H1 (cell line): ENCODE data around the gene KIAA1671. TPM values are rescaled to one million over a fixed set of nuclear protein-coding genes. Genes with fewer than 3 reads are reported as not detected.

Experiments
- CTCF ChIA-PET: fragments of 300-600 bp; sonication (Branson Sonifier 250); formaldehyde crosslinking; loops from one replicate; lab custom pipeline; 2021; ENCODE audit not compliant: partially characterized antibody; lab: Charles Lee
- POLR2A ChIA-PET: fragments of 300-600 bp; sonication (Branson Sonifier 250); formaldehyde crosslinking; loops from one replicate; lab custom pipeline; 2021; ENCODE audit warnings: inconsistent platforms; ENCODE audit not compliant: partially characterized antibody; lab: Charles Lee
- DNase-seq, 2 experiments: peaks; one replicate each; pipeline versions ENCODE4 v3.0.0 to v3.0.0-alpha.2; 2010 to 2022; ENCODE audit warnings: low spot score in 2 of 2, low read depth in 1 of 2, mixed read lengths in 1 of 2
- FAIRE-seq: peaks from 2 replicates; lab custom pipeline; 2011; peaks lifted over from hg19 to GRCh38; lab: Jason Lieb, UNC
- H2AFZ ChIP-seq: 2 replicates; pipeline ENCODE4 v1.8.1; 2012; ENCODE audit warnings: low read length, inconsistent platforms
- H2AK5ac ChIP-seq: 2 replicates; pipeline ENCODE4 v1.6.1; 2013; ENCODE audit warnings: low read depth, low read length
- H2BK120ac ChIP-seq: replicated peaks from 2 replicates; pipeline ENCODE3; 2013; ENCODE audit warnings: low read depth, low read length, inconsistent platforms
- H2BK12ac ChIP-seq: 2 replicates; pipeline ENCODE4 v1.6.1; 2013; ENCODE audit warnings: low read depth, low read length
- H2BK15ac ChIP-seq: 2 replicates; pipeline ENCODE4 v1.6.1; 2013; ENCODE audit warnings: low read length
- H2BK20ac ChIP-seq: 2 replicates; pipeline ENCODE4 v1.6.1; 2013; ENCODE audit warnings: low read length
- H2BK5ac ChIP-seq: 2 replicates; pipeline ENCODE4 v1.6.1; 2013; ENCODE audit warnings: low read depth, low read length
- H3K14ac ChIP-seq: 2 replicates; pipeline ENCODE4 v1.6.1; 2013; ENCODE audit warnings: inconsistent platforms; ENCODE audit not compliant: insufficient read length
- H3K18ac ChIP-seq: 2 replicates; pipeline ENCODE4 v1.6.1; 2013; ENCODE audit warnings: low read length; ENCODE audit errors: extremely low read depth
- H3K23ac ChIP-seq: 2 replicates; pipeline ENCODE4 v1.6.1; 2013; ENCODE audit warnings: inconsistent platforms; ENCODE audit not compliant: insufficient read length
- H3K23me2 ChIP-seq: 2 replicates; pipeline ENCODE4 v1.6.1; 2013; ENCODE audit warnings: low read depth, low read length
- H3K27ac ChIP-seq: 2 replicates; pipeline ENCODE4 v1.6.1; 2011; ENCODE audit warnings: low read depth, low read length, inconsistent platforms
- H3K27me3 ChIP-seq, 4 experiments: replicated peaks in 1 of 4; 1 replicate in 1 of 4; 2 replicates in 3 of 4; pipeline versions ENCODE4 v1.6.1 to v1.8.1; 2011 to 2013; ENCODE audit warnings: low read length in 3 of 4, mild to moderate bottlenecking in 3 of 4, inconsistent platforms in 2 of 4, mixed read lengths in 2 of 4, moderate library complexity in 1 of 4; ENCODE audit not compliant: control insufficient read depth in 3 of 4, insufficient read depth in 3 of 4; ENCODE audit errors: extremely low read depth in 1 of 4
- H3K36me3 ChIP-seq, 4 experiments: 2 replicates each; pipeline versions ENCODE4 v1.6.1 to v1.8.1; 2011 to 2013; ENCODE audit warnings: mild to moderate bottlenecking in 4 of 4, low read length in 3 of 4, moderate library complexity in 2 of 4, control low read depth in 1 of 4, inconsistent platforms in 1 of 4; ENCODE audit not compliant: insufficient read depth in 4 of 4, control insufficient read depth in 2 of 4
- H3K4ac ChIP-seq: replicated peaks from 2 replicates; pipeline ENCODE3; 2013; ENCODE audit warnings: low read length, low read depth, mixed read lengths, inconsistent platforms; ENCODE audit not compliant: insufficient read length
- H3K4me1 ChIP-seq, 4 experiments: replicated peaks in 1 of 4; 1 replicate in 1 of 4; 2 replicates in 3 of 4; pipeline versions ENCODE4 v1.6.1 to v1.8.1; 2011 to 2013; ENCODE audit warnings: low read length in 3 of 4, inconsistent platforms in 2 of 4, mixed read lengths in 1 of 4; ENCODE audit not compliant: insufficient read depth in 4 of 4, control insufficient read depth in 3 of 4
- H3K4me2 ChIP-seq, 2 experiments: 2 replicates each; pipeline versions ENCODE4 v1.6.1 to v1.8.1; 2011 to 2013; ENCODE audit warnings: low read depth in 2 of 2, low read length in 2 of 2, control low read depth in 1 of 2, inconsistent platforms in 1 of 2, mild to moderate bottlenecking in 1 of 2; ENCODE audit not compliant: insufficient read depth in 1 of 2
- H3K4me3 ChIP-seq, 4 experiments: fragments of 200-600, 300-600 bp in 1 of 4; sonication (generic), shearing (Covaris generic), sonication (Bioruptor Twin) in 1 of 4; 2 replicates each; pipeline versions ENCODE4 v1.5.1 to v1.8.1; 2011 to 2016; ENCODE audit warnings: low read length in 4 of 4, low read depth in 3 of 4, control low read depth in 2 of 4, inconsistent platforms in 2 of 4, mild to moderate bottlenecking in 2 of 4, mixed read lengths in 1 of 4, moderate library complexity in 1 of 4; ENCODE audit not compliant: insufficient read depth in 2 of 4; ENCODE audit errors: extremely low read depth in 1 of 4
- H3K56ac ChIP-seq: replicated peaks from 2 replicates; pipeline ENCODE3; 2013; ENCODE audit warnings: low read depth, mild to moderate bottlenecking, mixed read lengths, low read length, inconsistent platforms; ENCODE audit not compliant: insufficient read length
- H3K79me1 ChIP-seq: 2 replicates; pipeline ENCODE4 v1.6.1; 2013; ENCODE audit warnings: low read depth, low read length, control low read depth
- H3K79me2 ChIP-seq, 2 experiments: 2 replicates each; pipeline versions ENCODE4 v1.6.1 to v1.8.1; 2012 to 2013; ENCODE audit warnings: low read length in 2 of 2, mild to moderate bottlenecking in 2 of 2, inconsistent platforms in 1 of 2; ENCODE audit not compliant: insufficient read depth in 2 of 2, control insufficient read depth in 1 of 2
- H3K9ac ChIP-seq, 4 experiments: replicated peaks in 1 of 4; 1 replicate in 1 of 4; 2 replicates in 3 of 4; pipeline versions ENCODE4 v1.6.1 to v1.8.1; 2011 to 2013; ENCODE audit warnings: low read depth in 3 of 4, low read length in 3 of 4, control low read depth in 2 of 4, mild to moderate bottlenecking in 2 of 4, moderate library complexity in 2 of 4, inconsistent platforms in 1 of 4; ENCODE audit errors: extremely low read depth in 1 of 4
- H3K9me3 ChIP-seq, 2 experiments: 2 replicates each; pipeline versions ENCODE4 v1.6.1 to v1.8.1; 2012 to 2013; ENCODE audit warnings: mild to moderate bottlenecking in 2 of 2, moderate library complexity in 2 of 2, control low read depth in 1 of 2, inconsistent platforms in 1 of 2, low read depth in 1 of 2, low read length in 1 of 2, mixed read lengths in 1 of 2; ENCODE audit not compliant: insufficient read depth in 2 of 2
- H4K20me1 ChIP-seq, 2 experiments: replicated peaks in 1 of 2; 2 replicates each; pipeline versions ENCODE3 to v1.8.1; 2011 to 2013; ENCODE audit warnings: inconsistent platforms in 2 of 2, low read length in 2 of 2, mild to moderate bottlenecking in 1 of 2; ENCODE audit not compliant: insufficient read depth in 2 of 2, control insufficient read depth in 1 of 2
- H4K5ac ChIP-seq: 2 replicates; pipeline ENCODE4 v1.6.1; 2013; ENCODE audit warnings: low read length, low read depth, mixed read lengths, inconsistent platforms; ENCODE audit not compliant: insufficient read length
- H4K8ac ChIP-seq: 2 replicates; pipeline ENCODE4 v1.8.0; 2013; ENCODE audit warnings: mild to moderate bottlenecking, moderate library complexity, low read length, inconsistent platforms; ENCODE audit not compliant: insufficient read depth; ENCODE audit errors: extremely low read depth
- H4K91ac ChIP-seq: replicated peaks from 2 replicates; pipeline ENCODE3; 2013; ENCODE audit warnings: low read length, mixed read lengths, inconsistent platforms; ENCODE audit not compliant: insufficient read length
- MAFK ChIP-seq: IDR thresholded peaks from 2 replicates; pipeline ENCODE4 v1.6.1; 2012; ENCODE audit warnings: low read depth, mild to moderate bottlenecking, improper control_type of control experiment, low read length
- SP4 ChIP-seq: IDR thresholded peaks from 2 replicates; pipeline ENCODE4 v1.6.1; 2012; ENCODE audit warnings: low read length, inconsistent platforms
- TCF12 ChIP-seq: IDR thresholded peaks from 2 replicates; pipeline ENCODE4 v1.6.1; 2011; ENCODE audit warnings: low read depth, mild to moderate bottlenecking, low read length
- WGBS, 2 experiments: shearing (Covaris generic) in 1 of 2; methylation state at CpG; one replicate each; pipeline versions ENCODE4 v1.1.6 to v1.1.7; 2013 to 2015; ENCODE audit warnings: low lambda C conversion rate in 2 of 2, mixed read lengths in 2 of 2, inconsistent platforms in 1 of 2, low coverage in 1 of 2, missing lambda C conversion rate in 1 of 2; ENCODE audit not compliant: insufficient replicate concordance in 2 of 2, insufficient coverage in 1 of 2, insufficient read length in 1 of 2; ENCODE audit errors: extremely low coverage in 1 of 2, missing lambda C conversion rate in 1 of 2; 5-methylcytosine and 5-hydroxymethylcytosine counted together
- polyA plus RNA-seq, 7 experiments: library from polyadenylated mRNA; depleted of rRNA in 3 of 7; stranded (reverse) in 5 of 7; unstranded in 2 of 7; fragments of >200 nt in 5 of 7; fragments of 200-250 nt in 2 of 7; gene quantifications; 1 replicate in 5 of 7; 2 replicates in 1 of 7; 4 replicates in 1 of 7; pipeline versions ENCODE4 v1.2.1 to v1.2.3, GENCODE V29; 2011 to 2013; ENCODE audit warnings: missing spikeins in 2 of 7, mixed read lengths in 2 of 7
- total RNA-seq: library from RNA; stranded (reverse); fragmentation: NEBNext Ultra II Directional; extraction: Animal tissue kit (Norgen Biotek cat#: 25700); gene quantifications from 2 replicates; pipeline ENCODE4 v1.2.1, GENCODE V29; 2021
- TF ChIP-seq, protein P1 (sequence below): IDR thresholded peaks from 2 replicates; pipeline ENCODE4 v1.6.1; 2012; ENCODE audit warnings: inconsistent platforms

The KIAA1671 gene
- total and polyA plus RNA-seq, 2 of the 8 experiments (the other 6 are each of a cell fraction or from before 2014, with no cell fraction given): 6.4 to 23.9 TPM

DNA sequence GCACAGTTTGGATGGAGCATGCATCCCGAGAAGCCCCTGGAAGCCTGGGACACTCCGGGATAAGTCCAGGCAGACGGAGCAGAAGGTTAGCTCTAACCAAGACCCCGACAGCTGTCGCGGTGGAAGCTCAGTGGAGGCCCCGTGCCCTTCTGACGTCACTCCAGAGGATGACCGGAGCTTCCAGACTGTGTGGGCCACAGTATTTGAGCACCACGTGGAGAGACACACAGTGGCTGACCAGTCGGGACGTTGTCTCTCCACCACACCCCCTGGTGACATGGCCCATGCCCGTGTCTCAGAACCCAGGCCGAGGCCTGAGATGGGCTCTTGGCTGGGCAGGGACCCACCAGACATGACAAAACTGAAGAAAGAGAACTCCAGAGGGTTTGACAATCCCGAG is 86.3 kb downstream of the KIAA1671 start:
- Histone ChIP-seq H3K56ac (no peak overlapping the region), H3K36me3 (peaks cover 2 to 8% (median 3%) of the 10 kb centered on the region in 4 experiments; a peak in 4 of 8 replicates), H2BK15ac (no peak overlapping the region), H2BK12ac (no peak overlapping the region), H4K5ac (no peak overlapping the region), H3K4ac (no peak overlapping the region), H3K4me3 (no peak overlapping the region), H2AFZ (no peak overlapping the region), H2BK20ac (no peak overlapping the region), H3K18ac (no peak overlapping the region), H3K4me1 (no peaks in the 10 kb centered on the region), H3K27ac (no peak overlapping the region), H2BK5ac (no peak overlapping the region), H4K91ac (no peak overlapping the region), H3K79me2 (no peaks in the 10 kb centered on the region), H3K9me3 (no peaks in the 10 kb centered on the region), H4K20me1 (peaks cover 0 to 2% of the 10 kb centered on the region in 2 experiments), H3K9ac (no peak overlapping the region), H4K8ac (no peak overlapping the region), H2AK5ac (no peak overlapping the region), H3K14ac (no peak overlapping the region), H3K23me2 (no peaks in the 10 kb centered on the region), H3K4me2 (no peak overlapping the region), H3K23ac (no peak overlapping the region), H2BK120ac (no peak overlapping the region), H3K79me1 (no peaks in the 10 kb centered on the region; the same call in none of the 2 replicates), H3K27me3 (no peaks in the 10 kb centered on the region)
- no peak for DNase-seq
- 89% methylated on average over 15 of the region's 15 CpGs; no CpG with 5 or more reads in 1 of the 2 experiments for WGBS, 2 experiments
- POLR2A ChIA-PET: no interaction called here
- no peak for FAIRE-seq
- CTCF ChIA-PET: interaction anchor here (1.7 kb wide), 1 partner anchor 150 kb away, joined by 3 read pairs; no protein-coding TSS in a partner anchor
- TF ChIP-seq, protein P1, sequence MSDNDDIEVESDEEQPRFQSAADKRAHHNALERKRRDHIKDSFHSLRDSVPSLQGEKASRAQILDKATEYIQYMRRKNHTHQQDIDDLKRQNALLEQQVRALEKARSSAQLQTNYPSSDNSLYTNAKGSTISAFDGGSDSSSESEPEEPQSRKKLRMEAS: no peak
- TF ChIP-seq TCF12: no peak
- no peak for TF ChIP-seq MAFK
- no peak for TF ChIP-seq SP4
